ENCODE results near the gene OR5C1.
"Not testable (repeated sequence)": the region's sequence is repeated elsewhere in the genome, so short reads cannot be mapped to it uniquely, and the experiment has no call there.

- TF ChIP-seq, protein P1, sequence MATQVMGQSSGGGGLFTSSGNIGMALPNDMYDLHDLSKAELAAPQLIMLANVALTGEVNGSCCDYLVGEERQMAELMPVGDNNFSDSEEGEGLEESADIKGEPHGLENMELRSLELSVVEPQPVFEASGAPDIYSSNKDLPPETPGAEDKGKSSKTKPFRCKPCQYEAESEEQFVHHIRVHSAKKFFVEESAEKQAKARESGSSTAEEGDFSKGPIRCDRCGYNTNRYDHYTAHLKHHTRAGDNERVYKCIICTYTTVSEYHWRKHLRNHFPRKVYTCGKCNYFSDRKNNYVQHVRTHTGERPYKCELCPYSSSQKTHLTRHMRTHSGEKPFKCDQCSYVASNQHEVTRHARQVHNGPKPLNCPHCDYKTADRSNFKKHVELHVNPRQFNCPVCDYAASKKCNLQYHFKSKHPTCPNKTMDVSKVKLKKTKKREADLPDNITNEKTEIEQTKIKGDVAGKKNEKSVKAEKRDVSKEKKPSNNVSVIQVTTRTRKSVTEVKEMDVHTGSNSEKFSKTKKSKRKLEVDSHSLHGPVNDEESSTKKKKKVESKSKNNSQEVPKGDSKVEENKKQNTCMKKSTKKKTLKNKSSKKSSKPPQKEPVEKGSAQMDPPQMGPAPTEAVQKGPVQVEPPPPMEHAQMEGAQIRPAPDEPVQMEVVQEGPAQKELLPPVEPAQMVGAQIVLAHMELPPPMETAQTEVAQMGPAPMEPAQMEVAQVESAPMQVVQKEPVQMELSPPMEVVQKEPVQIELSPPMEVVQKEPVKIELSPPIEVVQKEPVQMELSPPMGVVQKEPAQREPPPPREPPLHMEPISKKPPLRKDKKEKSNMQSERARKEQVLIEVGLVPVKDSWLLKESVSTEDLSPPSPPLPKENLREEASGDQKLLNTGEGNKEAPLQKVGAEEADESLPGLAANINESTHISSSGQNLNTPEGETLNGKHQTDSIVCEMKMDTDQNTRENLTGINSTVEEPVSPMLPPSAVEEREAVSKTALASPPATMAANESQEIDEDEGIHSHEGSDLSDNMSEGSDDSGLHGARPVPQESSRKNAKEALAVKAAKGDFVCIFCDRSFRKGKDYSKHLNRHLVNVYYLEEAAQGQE (IDR thresholded peaks at IDR 0.05): not testable (repeated sequence)
- not testable (repeated sequence) for TF ChIP-seq CTCF (IDR thresholded peaks at IDR 0.05; ENCODE audit: low read depth, low read length, missing input control); GABPA (IDR thresholded peaks at IDR 0.05 in 1 of 2, conservative IDR thresholded peaks at IDR 0.05 in 1 of 2); FOXA1 (IDR thresholded peaks at IDR 0.05); RAD21 (IDR thresholded peaks at IDR 0.05); RXRA (IDR thresholded peaks at IDR 0.05); TAF1 (conservative IDR thresholded peaks at IDR 0.05); JUND (IDR thresholded peaks at IDR 0.05); HNF4G (IDR thresholded peaks at IDR 0.05); SP1 (IDR thresholded peaks at IDR 0.05); YY1 (IDR thresholded peaks at IDR 0.05)
- TF ChIP-seq, protein P2, sequence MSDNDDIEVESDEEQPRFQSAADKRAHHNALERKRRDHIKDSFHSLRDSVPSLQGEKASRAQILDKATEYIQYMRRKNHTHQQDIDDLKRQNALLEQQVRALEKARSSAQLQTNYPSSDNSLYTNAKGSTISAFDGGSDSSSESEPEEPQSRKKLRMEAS (IDR thresholded peaks at IDR 0.05): not testable (repeated sequence)
- TF ChIP-seq, protein P3, sequence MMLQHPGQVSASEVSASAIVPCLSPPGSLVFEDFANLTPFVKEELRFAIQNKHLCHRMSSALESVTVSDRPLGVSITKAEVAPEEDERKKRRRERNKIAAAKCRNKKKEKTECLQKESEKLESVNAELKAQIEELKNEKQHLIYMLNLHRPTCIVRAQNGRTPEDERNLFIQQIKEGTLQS (IDR thresholded peaks at IDR 0.05): not testable (repeated sequence)
These were observed 49.7 kb downstream of the OR5C1 start for GRCh38 chr9:122838441-122838840.

All from liver (tissue), 3 donors.